Testis (tissue), 3 donors: ENCODE results near the gene CLTC. TPM values are rescaled to one million over a fixed set of nuclear protein-coding genes. Genes with fewer than 3 reads are reported as not detected.

Experiments used
- DNase-seq: peaks from one replicate; pipeline ENCODE4 v3.0.0-alpha.2; 2019
- H3K27ac ChIP-seq, 2 donors: fragments of 200-600 bp; sonication (generic); one replicate each; pipeline ENCODE4 v1.5.1; 2019
- H3K27me3 ChIP-seq: fragments of 200-600 bp; sonication (generic); one replicate; pipeline ENCODE4 v1.5.1; 2019
- H3K36me3 ChIP-seq: fragments of 200-600 bp; sonication (generic); one replicate; pipeline ENCODE4 v1.5.1; 2017; ENCODE audit warnings: low read depth; ENCODE audit errors: missing control alignments
- H3K4me1 ChIP-seq: fragments of 200-600 bp; sonication (generic); one replicate; pipeline ENCODE4 v1.5.1; 2019
- H3K4me3 ChIP-seq, 2 donors: fragments of 200-600 bp; sonication (generic); one replicate each; pipeline ENCODE4 v1.5.1; 2017 to 2019
- H3K9me3 ChIP-seq: fragments of 200-600 bp; sonication (generic); one replicate; pipeline ENCODE4 v1.5.1; 2017
- CTCF ChIP-seq, 3 experiments: fragments of 450-650 bp in 2 of 3; fragments of 200-600 bp in 1 of 3; sonication (generic) in 1 of 3; IDR thresholded peaks; one replicate each; pipeline ENCODE4 v1.5.1; 2016 to 2019; ENCODE audit warnings: antibody characterized with exemption in 3 of 3, mild to moderate bottlenecking in 2 of 3, moderate library complexity in 1 of 3
- POLR2A ChIP-seq: fragments of 450-650 bp; IDR thresholded peaks from one replicate; pipeline ENCODE4 v1.6.1; 2017; ENCODE audit warnings: antibody characterized with exemption, mild to moderate bottlenecking, moderate library complexity
- WGBS, 2 donors: methylation state at CpG; one replicate each; pipeline ENCODE4 v1.1.5; 2018; 5-methylcytosine and 5-hydroxymethylcytosine counted together
- intact Hi-C: fragments of 100-400 bp; cut with DNase I; formaldehyde crosslinking; loops from one replicate; pipeline ENCODE4 v1.15.1; 2023; ENCODE audit warnings: low total_unique reads
- polyA plus RNA-seq: library from polyadenylated mRNA; stranded (reverse); fragments of 350-450 nt; fragmentation: Illumina TruSeq; extraction: RNeasy Lipid Tissue Mini Kit (QIAGEN cat#74804); gene quantifications from one replicate; pipeline ENCODE4 v1.2.3, GENCODE V29; 2014; ENCODE audit warnings: low read depth, low replicate concordance; ENCODE audit not compliant: insufficient read depth
- total RNA-seq, 2 donors: library from RNA; depleted of rRNA; stranded (reverse); fragments of >200 nt; gene quantifications; one replicate each; pipeline ENCODE4 v1.2.3, GENCODE V29; 2016

CLTC gene
- total and polyA plus RNA-seq, 3 donors from 2014 or later: 137 to 253 (median 221) TPM

- 66 to 73% methylated on average over 2 of the region's 2 CpGs for WGBS, 2 donors
- Histone ChIP-seq H3K27ac (peak overlapping the region in 1 of 2 donors; percentile 10), H3K27me3 (no peaks in the 10 kb centered on the region), H3K4me1 (peaks cover 13% of the 10 kb centered on the region), H3K36me3 (no peaks in the 10 kb centered on the region), H3K4me3 (peak overlapping the region in 1 of 2 donors; percentile 30), H3K9me3 (no peaks in the 10 kb centered on the region)
- intact Hi-C loops: no loop called here
- DNase-seq: no peak
- TF ChIP-seq CTCF (IDR thresholded peaks at IDR 0.05) (no peak), POLR2A (no peak)
Measured at GRCh38 chr17:59716427-59716826, 96.7 kb downstream of the CLTC start.

GRCh38 chr17:59719526-59719925, 99.8 kb downstream of the CLTC start:
- TF ChIP-seq POLR2A: no peak
- TF ChIP-seq CTCF (IDR thresholded peaks at IDR 0.05): no peak
- Histone ChIP-seq H3K36me3 (no peaks in the 10 kb centered on the region), H3K27me3 (no peaks in the 10 kb centered on the region), H3K27ac (no peak overlapping the region), H3K9me3 (no peaks in the 10 kb centered on the region), H3K4me1 (peaks cover 5% of the 10 kb centered on the region), H3K4me3 (no peak overlapping the region)
- intact Hi-C loops: no loop called here
- DNase-seq: no peak

GRCh38 chr17:59722623-59723022, 102.9 kb downstream of the CLTC start:
- 89 to 96% methylated on average over 4 of the region's 4 CpGs for WGBS, 2 donors

GRCh38 chr17:59723041-59723440, 103.3 kb downstream of the CLTC start:
- Histone ChIP-seq H3K27ac (no peak overlapping the region), H3K36me3 (no peaks in the 10 kb centered on the region), H3K4me3 (no peak overlapping the region), H3K4me1 (peaks cover 6% of the 10 kb centered on the region), H3K27me3 (no peaks in the 10 kb centered on the region), H3K9me3 (no peaks in the 10 kb centered on the region)
- WGBS, 2 donors: 58 to 72% methylated on average over 1 of the region's 1 CpG
- no peak for DNase-seq
- TF ChIP-seq CTCF (IDR thresholded peaks at IDR 0.05) (no peak), POLR2A (no peak)
- intact Hi-C loops: no loop called here

More at GRCh38 chr17:59722623-59723022, 102.9 kb downstream of the CLTC start:
- no peak for DNase-seq
- Histone ChIP-seq H3K4me3 (no peak overlapping the region), H3K4me1 (peaks cover 6% of the 10 kb centered on the region), H3K9me3 (no peaks in the 10 kb centered on the region), H3K27me3 (no peaks in the 10 kb centered on the region), H3K36me3 (no peaks in the 10 kb centered on the region), H3K27ac (no peak overlapping the region)
- no peak for TF ChIP-seq CTCF (IDR thresholded peaks at IDR 0.05)
- TF ChIP-seq POLR2A: no peak
- intact Hi-C loops: no loop called here

- Histone ChIP-seq H3K27ac (no peak overlapping the region), H3K4me3 (no peak overlapping the region), H3K9me3 (no peaks in the 10 kb centered on the region), H3K27me3 (no peaks in the 10 kb centered on the region), H3K36me3 (no peaks in the 10 kb centered on the region), H3K4me1 (peaks cover 6% of the 10 kb centered on the region)
- intact Hi-C loops: no loop called here
- no peak for DNase-seq
- TF ChIP-seq POLR2A (no peak), CTCF (IDR thresholded peaks at IDR 0.05) (no peak)
- 90 to 96% methylated on average over 1 of the region's 1 CpG for WGBS, 2 donors
Measured at GRCh38 chr17:59723607-59724006, 103.9 kb downstream of the CLTC start.
